ENCODE results near the gene AK2. TPM values are rescaled to one million over a fixed set of nuclear protein-coding genes. Genes with fewer than 3 reads are reported as not detected.
"Not testable (repeated sequence)": the region's sequence is repeated elsewhere in the genome, so short reads cannot be mapped to it uniquely, and the experiment has no call there.

Gene AK2
- total RNA-seq, 1 donor from 2014 or later = 121 TPM

DNA sequence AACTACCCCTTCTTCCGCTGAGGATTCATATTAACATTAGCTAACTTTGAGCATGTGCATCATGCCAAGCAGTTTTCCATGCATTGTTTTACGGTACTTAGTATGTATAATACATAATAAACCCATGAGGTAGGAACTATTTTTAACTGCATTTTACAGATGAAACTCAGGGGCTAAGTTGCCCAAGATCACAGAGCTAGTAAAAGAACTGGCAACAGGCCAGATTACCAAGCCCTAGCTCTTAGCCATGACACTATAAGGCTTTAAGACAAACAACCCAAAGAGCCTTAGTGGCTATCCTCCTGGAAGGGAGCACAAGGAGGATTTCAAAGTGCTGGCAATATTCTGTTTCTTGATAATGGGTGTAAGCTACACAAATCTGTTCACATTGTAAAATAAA is 6.1 kb downstream of the AK2 start:
- peak; percentile 65 for ATAC-seq
- intact Hi-C loops (cut with micrococcal nuclease) = no loop called here
- DNase-seq = no peak

DNA sequence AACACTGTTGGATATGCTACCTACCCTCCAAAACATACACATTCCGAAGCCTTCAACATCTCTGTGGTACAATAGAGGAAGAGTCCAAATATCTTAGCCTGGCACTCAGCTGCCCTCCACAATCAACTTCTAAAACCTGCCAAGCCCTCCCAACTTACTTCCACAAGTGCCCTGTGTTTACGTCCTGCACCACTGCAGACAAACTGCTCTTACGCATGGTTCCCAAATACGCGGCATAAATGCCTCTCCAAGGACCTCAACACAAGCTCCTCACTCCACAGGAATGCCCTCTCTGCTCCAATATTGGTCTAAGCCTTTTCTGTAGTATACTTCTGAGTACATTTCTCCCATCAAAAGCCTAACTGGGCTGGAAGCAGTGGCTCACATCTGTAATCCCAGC is 6.8 kb downstream of the AK2 start:
- ATAC-seq (peak; percentile 40), DNase-seq (no peak)
- intact Hi-C loops (cut with micrococcal nuclease) = no loop called here

DNA sequence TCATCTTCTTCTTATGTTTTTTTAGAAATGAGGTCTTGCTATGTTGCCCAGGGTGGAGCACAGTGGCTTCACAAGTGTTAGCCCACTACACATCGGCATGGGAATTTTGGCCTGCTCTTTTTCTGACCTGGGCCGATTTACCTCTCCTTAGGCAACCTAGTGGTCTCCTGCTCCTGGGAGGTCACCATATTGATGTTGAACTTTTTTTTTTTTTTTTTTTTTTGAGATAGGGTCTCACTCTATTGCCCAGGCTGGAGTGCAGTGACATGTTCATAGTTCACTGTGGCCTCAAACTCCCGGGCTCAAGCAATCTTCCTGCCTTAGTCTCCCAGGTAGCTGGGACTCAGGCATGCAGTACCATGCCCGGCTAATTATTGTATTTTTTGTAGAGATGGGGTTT is 7.5 kb downstream of the AK2 start:
- no peak for ATAC-seq
- no peak for DNase-seq
- intact Hi-C loops (cut with micrococcal nuclease) = no loop called here

DNA sequence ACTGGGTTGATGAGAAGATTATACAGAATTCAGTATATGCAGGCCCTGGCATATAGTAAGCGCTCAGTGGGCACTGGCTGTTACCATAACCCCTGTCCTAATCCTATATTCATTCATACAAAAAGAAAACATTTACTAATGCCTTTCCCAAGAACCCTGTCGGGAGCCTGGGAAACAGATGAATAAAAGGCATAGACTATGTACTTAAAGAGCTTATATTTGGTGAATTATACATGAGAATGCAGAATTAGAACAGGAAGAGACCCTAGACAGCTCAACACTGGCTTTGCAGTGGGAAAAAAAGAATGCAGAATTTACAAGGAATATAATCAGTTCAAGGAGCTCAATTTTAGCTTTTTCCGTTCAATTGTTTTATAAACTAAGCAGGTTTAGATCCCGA is 10.9 kb downstream of the AK2 start:
- intact Hi-C loops (cut with micrococcal nuclease) = no loop called here
- no peak for ATAC-seq
- DNase-seq = no peak

DNA sequence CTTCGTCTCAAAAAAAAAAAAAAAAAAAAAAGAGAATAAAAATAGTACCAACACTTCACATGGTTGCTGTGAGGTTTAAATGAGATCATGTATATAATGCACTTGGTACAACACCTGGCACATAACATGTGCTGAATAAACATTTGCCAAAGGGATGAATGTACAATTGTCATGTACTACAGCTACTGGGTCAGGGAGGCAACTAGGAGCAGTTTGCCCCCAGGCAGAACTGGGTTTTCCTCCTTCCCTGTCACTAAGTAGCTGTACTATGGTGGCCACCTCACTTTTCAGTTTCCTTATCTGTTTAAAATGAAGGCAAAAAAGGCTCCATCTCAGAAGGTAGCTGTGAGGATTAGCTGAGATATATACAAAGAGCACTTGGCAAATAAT is 11.5 kb downstream of the AK2 start:
- intact Hi-C loops (cut with micrococcal nuclease) = no loop called here
- no peak for ATAC-seq
- DNase-seq = no peak

DNA sequence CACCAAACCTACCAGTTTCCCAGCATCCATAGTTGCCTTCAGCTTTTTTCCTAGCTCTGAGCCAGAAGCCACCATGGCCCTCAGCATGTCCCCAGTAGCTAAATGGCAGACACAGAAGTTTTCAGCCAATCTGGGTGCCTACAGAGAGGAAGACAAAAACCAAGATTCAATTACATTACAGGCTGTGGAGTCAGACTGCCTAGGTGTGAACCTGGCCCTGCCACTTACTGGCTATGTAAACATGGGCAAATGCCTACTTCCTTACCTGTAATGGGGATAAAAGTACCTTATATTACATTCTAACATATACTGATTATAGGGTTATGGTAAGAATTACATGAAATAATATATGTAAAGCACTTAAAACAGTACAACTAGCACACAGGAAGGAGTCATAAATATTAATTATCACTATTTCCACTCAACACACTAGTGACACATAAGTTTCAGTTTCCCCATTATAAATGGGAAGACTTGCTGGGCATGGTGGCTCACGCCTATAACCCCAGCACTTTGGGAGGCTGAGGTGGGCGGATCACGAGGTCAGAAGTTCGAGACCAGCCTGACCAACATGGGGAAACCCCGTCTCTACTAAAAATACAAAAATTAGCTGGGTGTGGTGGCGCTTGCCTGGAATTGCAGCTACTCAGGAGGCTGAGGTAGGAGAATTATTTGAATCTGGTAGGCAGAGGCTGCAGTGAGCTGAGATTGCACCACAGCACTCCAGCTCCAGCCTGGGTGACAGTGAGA is 12.1 kb downstream of the AK2 start:
- ATAC-seq; intact Hi-C loops (cut with micrococcal nuclease); DNase-seq: not testable (repeated sequence)

DNA sequence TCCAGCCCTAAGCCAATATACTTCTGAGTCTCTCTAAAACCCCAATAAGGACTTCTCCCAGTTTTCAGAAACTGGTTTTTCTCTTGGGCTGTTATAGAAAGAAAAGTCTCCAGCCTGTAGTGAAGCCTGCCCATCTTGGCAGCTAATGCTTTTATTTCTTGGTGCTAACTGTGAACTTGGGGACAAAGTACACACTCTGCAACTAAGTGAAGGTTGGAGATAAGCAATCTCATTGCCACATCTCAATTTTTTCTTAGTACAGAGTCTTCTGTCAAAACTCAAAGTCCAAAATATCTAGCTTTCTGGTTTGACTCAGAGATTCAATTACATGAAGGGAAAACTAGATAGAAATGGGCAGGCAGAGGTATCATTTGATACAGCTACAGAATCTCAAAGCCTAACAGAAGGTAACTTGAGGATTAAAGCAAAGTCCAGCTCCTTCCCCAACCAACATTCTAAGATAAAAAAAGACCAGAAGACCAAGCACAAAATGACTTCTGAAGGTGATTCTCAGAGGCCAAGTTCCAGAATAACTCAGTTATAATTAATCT is 14.0 kb downstream of the AK2 start:
- intact Hi-C loops (cut with micrococcal nuclease) = no loop called here
- ATAC-seq (no peak), DNase-seq (no peak)

DNA sequence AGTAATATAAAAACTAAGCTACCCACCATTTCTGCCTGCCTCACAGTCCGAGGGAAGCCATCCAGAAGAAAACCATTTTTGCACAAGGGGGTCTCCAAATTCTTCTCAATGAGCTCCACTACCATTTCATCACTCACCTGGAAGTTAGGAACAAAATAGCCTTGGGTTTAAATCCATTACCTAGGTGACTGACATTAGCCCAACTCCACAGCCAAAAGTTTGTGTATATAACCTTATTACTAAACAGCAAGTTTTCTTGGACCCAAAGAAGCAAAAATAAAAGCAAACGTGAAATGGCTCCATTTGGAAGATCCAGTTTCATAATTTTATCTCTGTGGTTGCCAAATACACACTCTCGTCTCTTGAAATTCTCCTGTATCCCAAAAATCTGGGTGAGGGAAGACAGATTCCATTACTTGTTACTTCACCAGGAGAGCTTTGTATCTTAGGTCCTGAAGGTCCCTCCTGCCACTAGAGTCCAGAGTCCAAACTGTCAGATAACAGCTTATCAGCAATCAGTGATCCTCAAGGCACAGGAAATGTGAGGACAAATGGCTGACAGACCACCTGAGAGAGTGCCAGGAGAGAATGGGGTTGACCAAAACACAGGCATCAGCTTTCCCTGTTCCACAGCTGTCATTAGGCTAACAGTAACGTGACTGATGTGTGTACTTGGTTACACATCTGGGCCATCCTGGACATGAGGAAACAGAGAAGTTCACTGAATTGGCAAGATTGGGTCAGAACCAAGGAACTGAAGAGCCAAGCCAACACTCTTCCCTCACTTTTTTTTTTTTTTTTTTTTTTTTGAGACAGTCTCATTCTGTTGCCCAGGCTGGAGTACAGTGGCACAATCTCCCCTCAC is 14.9 kb downstream of the AK2 start:
- intact Hi-C loops (cut with micrococcal nuclease) = no loop called here

DNA sequence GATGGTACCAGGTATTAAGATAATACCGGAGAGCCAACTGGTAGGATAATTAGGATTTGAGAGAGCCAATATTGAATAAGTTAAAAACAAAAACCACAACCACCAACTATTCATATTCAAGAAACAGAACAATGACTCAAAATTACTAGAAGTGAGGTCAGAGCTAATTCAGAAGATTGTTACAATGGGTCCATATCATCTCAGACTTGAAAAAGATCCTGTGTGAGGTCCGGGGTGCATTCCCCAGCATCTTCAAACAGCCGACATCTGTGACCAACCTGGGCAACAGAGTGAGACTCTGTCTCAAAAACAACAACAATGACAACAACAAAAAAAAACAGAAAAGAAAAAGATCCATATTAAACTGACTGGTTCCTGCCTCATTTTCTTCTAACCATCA is 18.6 kb downstream of the AK2 start:
- intact Hi-C loops (cut with micrococcal nuclease) = no loop called here
- DNase-seq (no peak), ATAC-seq (no peak)

More for the DNA sequence above, 14.9 kb downstream of the AK2 start:
- ATAC-seq = no peak
- DNase-seq = no peak

DNA sequence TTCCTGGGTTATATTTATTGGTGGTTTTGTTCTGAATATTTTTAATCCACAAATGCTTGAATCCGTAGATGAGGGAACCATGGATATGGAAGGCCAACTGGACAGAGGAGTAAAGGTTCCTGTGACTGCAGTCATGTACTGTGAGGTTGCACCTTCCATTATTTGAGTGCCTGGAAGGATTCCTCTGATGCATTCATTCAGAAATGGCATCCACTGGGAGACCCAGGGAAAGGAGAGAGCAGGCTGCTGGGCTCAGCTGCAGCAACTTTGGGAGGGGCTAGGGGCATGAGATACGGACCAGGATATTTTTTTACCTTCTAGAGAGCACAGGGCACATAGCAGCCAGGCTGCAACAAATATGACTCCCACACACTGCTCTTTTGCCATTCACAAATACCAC is 19.5 kb downstream of the AK2 start:
- DNase-seq (no peak), ATAC-seq (no peak)
- intact Hi-C loops (cut with micrococcal nuclease) = no loop called here

DNA sequence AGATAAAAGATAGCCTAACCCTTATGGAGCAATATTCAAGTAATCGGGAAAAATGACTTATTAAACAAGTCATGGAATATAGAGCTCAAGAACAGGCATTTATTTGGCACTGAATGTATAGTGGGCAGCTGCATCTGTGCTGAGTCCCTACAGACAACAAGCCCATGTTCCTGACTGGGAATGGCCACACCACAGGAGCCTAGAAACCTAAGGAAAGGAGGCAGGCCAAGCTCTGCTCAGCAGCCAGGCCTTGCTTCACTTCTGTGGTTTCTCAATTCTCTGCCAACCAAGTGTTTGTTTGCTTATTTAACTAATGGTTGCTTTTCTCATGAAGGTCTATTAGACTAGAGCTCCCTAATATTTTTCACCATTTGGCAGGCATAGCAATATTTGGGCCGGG is 21.5 kb downstream of the AK2 start:
- intact Hi-C loops (cut with micrococcal nuclease) = no loop called here
- ATAC-seq (no peak), DNase-seq (no peak)

DNA sequence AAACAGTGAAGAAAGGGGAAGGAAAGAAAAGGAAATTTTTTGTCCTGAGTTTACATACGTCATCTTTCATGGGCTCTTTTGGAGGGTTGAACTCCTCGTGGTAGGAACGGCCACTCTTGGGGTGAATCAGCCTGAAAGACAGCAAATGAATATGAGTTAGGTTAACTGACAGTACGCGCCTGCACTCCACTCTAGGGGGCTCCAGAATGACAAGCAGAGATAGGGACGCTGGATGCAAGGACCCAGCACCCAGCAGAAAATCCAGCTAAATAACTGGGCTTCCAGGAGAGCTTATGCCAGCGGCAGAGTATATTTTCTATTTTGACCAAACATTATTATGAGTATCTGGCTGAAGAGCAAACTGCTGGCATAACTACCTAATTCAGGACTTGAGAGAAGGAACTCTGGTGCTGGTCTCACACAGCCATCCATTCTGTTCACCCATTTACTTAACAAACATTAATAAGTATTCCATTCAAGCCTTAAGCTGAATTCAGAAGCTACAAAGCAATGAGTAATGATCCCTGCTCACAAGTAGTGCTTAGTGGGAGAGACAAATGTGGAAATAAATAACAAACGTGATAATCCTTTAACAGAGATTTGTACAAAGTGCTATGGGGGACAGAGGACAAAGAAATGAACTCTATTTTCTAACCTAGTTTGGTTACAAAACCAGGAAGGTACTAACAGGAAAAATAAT is 22.1 kb downstream of the AK2 start:
- ATAC-seq (no peak), DNase-seq (no peak)
- intact Hi-C loops (cut with micrococcal nuclease) = no loop called here

DNA sequence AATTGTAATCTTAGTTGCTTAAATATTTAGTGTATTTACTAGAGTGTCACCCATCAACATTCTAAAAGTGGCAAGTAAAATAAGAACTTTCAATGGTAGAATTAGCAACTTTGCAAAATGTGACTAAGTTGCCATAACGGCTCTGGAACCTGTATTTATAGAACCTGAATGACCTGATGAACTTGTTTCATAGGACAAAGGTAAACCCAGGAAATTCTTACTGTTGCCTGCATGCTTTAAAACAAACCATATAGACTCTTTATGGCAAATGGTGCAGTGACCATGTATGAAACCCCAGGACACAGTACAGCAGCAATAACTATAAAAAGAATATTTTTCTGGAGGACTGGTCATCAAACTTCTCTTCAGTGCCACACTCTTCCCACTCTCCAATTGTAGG is 22.9 kb downstream of the AK2 start:
- no peak for ATAC-seq
- intact Hi-C loops (cut with micrococcal nuclease) = no loop called here

DNA sequence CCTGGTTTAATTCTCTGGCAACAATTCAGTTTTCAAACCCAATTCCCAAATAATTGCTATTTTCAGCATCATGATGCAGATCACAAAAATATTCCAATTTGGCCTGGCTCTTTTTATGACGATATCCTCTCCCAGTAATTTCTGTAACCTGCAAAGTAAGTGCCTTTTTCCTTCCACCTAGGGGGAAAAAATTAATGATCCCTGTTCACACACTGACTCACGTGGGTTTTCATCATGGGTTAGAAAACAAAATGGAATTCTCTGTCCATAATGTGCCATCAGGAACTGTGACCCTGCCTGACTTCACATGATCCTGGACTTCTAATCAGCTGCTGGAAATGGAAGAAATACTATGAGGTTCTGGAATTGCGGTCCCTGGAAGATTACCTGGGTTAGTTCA is 24.5 kb downstream of the AK2 start:
- intact Hi-C loops (cut with micrococcal nuclease) = no loop called here
- ATAC-seq = no peak

More for the DNA sequence above, 22.9 kb downstream of the AK2 start:
- DNase-seq = no peak

DNA sequence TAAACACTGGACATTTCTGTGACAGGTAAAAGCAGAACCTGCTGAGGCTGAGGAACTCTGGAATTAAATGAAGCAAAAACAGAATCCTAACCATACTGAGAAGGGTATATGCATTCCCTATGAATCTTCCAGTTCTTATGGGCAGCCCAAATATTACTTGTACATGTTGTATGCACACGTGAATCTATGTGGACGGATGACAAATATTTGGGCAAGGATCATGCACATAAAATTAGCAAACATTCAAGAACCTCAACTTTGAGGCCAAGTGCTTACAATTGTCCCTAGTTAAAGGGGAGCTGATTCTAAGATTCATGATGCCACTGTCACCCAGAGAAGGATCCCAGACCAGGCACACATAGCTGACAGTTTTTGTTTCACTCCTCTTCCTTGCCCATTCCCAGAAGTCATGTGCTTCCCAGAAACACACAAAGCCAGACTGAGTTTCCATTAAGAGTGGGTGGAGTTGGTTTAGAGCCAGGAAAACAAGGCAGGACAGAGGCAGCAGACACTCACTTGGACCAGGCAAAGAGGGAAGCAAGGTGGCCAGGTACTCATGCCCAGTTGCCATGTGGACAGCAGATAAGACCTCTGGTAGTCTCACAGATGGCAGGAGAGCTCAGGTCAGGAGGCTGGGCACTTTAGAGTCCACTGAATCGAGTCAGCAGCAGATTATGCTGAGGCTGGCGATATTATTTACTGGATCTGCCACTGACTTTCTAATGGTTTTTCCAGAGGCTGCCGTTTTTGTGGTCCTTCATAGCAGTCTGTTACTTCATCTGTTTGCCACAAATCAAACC is 25.6 kb downstream of the AK2 start:
- DNase-seq = peak; percentile 60
- intact Hi-C loops (cut with micrococcal nuclease) = no loop called here
- ATAC-seq = peak; percentile 88

More for the DNA sequence above, 24.5 kb downstream of the AK2 start:
- no peak for DNase-seq

DNA sequence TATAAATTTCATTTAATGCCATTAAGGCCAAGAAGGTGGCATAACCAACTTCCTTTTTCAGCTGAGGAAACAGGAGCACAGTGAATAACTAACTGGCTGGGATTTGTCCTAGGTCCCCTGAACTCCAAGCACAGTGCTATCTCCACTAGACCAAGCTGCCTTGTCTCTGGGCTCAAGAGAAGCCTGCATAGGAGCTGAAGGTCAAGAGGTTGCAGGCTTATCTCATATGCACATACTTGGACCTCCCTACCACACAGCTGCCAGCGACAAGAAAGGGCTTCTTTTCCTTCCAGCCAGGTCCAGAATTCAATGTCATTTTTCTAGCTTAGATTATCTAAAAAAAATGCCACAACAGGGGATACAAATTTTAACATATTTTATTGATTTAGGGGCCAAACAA is 27.1 kb downstream of the AK2 start:
- intact Hi-C loops (cut with micrococcal nuclease) = no loop called here
- ATAC-seq = peak; percentile 25
- DNase-seq = no peak

DNA sequence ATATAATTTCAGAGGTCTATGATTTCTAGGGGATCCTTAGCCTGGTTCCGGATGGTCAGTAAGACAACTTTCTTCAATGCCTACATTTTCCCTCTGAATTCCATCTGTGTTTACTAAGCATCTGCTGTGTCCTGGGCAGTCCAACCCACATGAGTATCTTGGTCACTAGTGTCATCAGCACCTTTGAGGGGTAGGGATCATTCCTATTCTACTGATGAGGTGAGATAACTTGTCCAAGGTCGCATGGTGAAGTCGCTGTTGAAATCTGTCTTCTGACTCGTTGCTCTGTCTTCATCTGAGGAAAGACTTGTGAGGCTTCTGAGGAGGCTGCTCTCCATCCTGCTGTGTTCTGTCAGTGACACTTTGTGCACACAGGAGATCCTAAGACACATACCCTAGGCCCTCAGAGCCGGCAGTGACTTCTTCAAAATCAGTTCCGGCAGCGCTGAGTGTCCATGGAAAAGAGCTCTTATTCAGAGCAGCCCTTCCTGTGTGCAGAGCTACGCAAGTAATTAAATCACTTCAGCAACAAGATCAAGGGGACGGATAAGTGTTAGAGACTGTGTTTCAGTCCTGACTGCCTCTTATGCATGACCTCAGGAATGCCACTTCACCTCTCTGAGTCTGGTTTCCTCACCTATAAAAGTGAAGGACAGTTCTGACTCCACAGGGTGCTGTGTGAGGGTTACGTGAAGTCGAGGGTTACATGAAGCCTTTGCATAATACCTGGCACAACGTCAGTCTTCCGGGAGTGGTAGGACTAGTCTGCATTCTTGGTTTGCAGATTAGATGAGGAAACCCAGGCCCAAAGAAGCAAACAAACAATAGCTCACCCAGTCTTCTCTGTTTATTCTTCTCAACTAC is 28.4 kb downstream of the AK2 start:
- no peak for DNase-seq
- peak; percentile 6 for ATAC-seq
- intact Hi-C loops (cut with micrococcal nuclease) = no loop called here

All from left ventricle myocardium superior (tissue), 1 donor.